GM21360 (cell line): ENCODE data around the gene CGB1.

Experiments used
- ATAC-seq: cut with Tn5 transposase; IDR thresholded peaks from one replicate; pipeline ENCODE4 v1.9.1; 2021; ENCODE audit warnings: mild to moderate bottlenecking, moderate library complexity; ENCODE audit not compliant: unreplicated experiment

Gene CGB1

DNA sequence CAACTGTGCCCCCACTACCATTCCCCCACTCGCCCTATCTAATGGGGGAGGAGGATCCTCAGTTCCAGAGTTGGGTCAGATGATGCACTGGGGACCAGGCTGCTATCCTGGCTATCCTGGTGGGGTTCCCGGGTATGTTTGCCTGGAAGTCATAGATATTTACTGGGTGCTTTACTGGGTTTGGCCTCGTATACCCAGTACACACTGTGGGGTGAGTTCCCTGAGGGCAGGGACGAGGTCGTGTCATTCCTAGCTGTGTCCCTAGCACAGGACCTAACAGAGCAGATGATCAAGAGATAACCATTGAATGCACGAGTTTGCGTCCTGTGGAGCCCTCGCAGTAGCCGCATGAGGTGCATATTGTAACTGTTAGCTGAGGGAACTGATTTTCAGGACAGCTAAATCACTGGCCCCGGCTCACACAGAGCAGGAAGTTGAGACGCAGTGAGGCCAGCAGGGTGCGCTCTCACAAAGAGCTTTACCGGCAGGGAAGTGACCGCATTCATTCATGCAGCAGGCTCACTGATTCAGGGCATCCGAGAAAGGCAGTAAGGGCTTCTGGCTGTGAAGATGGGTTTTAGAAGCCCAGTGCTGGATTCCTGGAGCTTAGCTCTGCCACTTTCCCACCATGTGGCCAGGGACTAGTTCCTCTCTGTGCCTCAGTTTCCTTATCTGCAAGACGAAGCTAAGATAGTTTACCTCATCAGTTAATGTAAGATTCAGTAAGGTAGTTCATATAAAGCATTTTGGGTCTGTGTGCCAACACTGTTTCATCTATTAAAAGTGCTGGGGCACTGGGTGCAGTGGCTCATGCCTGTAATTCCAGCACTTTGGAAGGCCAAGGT is 37.0 kb downstream of the CGB1 start:
- no peak for ATAC-seq

DNA sequence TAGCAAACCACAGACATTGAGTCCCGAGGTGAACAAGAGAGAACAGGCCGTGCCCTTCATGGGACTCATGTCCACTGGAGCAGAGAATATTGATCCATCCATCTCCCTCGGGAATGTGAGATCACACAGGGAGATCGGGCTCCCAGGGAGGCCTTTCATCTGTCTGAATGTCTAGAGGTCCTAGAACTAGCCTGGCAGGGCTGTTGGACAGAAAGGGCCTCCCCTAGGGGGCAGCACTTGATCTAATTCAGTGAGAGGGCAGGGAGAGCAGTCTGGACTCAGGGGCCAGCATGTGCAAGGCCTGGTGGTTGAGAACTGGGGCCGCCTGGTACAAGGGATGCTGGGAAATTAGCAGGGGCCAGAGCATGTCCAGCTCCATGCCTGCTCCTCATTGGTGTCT is 38.7 kb downstream of the CGB1 start:
- no peak for ATAC-seq

DNA sequence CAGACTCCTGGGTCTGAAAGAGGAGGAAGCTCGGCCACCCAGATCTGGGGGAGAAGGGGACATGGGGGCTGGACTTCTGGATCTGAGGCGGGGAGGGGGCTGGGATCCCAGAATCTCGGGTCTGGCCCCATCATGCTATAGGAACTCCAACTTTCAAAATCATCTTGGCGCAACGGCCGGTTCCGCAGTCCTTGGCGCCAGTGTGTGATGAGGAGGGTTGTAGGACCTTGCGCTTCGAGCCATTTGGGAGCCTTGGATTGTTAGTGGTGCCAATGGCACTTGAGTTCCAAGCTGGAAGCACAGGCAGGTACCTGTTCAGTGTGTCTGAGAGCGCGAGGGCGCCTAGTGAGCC is 42.7 kb downstream of the CGB1 start:
- no peak for ATAC-seq

DNA sequence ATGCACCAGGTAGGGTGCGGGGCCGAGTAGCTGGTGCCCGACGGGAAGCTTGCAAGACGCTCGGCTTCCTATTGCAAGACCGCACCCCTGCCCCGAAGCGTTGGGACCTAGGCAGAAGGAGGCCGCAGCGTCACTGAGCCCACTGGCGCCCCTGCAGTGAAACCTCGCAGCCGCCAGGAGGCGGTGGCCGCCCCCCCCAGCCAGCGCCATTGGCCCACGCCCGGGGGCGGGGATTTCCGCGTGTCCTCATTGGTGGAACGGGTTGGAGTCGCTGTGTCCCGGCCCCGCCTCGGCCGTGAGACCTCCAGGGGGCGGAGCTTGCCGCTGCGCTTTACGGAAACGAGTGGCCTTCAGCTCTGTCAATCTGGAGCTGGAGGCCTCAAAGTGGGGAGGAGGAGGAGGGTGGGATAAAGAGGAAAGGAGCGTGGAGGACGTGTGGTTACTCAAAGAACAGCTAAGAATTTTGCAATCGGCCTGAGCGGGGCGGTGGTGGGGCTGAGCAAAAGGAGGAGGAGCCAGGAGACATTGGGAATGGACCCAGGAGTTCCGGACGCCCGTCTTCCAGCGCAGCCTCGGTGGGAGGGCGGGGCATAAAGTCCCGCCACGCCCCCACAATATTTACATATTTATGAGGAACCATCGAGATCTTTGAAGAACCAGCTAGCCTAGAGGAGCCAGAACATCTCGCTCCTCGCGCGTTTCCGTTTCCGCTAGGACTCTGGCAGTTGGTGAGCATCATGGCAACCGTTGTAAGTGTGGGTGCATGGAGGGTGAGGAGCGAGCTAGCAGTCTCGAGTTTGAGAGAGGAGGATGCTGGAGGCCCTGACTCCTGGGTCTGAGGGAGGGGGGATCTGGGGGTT is 43.3 kb downstream of the CGB1 start, which contains the start of the genes GYS1 and RUVBL2:
TSS of gene GYS1 (minus strand) at position 135 of the 860 bp plus-strand sequence. CDS start 197 bp downstream, outside the sequence.
TSS of gene RUVBL2 (plus strand) at position 713 of the 860 bp plus-strand sequence. CDS start at position 738, 25 bp downstream.
- peak; percentile 80 for ATAC-seq

DNA sequence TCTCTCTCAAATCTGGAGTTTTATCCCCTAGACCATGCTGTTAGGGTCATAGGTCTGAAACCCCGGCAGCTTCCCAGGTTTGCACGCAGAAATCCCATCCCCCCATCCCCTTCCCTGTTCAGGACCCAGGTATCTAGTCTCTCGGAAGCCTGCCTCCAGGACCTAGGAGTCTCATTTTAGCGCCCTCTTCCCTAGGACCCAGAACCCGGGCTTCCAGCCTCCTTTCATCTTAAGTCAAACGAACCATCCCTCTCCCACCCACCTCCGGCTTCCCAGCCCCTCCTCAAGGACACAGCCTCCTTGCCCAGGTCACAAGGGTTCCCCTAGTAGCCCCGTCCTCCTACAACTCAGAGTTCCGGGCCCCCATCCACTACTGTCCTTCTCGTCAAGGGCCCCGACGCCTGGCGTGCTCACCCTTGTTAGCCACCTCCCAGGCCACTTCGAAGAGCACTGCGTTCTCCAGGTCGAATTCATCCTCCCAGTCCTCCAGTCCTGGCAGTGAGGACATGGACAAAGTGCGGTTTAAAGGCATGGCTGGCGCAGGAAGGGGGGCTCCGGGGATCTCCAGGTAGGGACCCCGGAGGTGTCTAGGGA is 44.0 kb downstream of the CGB1 start:
- ATAC-seq = no peak

DNA sequence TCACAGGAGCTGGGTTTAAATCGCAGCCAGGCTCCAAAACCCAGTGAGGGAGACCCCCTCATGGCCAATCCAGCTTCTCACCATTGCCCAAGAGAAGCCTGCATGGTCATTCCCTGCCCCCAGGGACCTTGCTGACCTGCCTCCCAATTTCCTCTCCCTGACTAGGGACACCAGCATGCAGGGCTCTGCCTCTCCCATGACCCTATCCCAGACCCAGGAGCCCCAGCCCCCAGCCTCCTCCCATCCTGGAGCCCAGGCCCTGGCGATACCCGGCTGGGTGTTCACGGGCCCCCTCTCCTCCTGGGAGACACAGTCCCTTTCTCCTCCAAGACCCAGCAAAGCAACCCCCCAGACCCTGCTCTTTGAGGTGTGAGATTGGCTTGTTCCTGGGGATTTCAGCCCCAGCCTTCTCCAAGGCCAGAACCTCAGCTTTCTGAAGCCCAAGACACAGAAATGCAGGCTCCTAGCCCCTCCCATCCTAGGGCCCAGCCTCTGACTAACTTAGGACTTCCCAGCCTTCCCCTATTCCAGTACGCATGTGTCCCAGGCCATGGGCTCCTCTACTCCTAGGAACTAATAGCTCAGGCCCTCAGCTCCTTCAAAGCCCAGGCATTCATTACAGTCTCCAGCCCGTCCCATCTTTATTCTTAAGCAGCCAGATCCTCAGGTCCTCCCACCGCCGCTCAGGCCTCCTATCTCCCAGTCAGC is 44.7 kb downstream of the CGB1 start:
- no peak for ATAC-seq

DNA sequence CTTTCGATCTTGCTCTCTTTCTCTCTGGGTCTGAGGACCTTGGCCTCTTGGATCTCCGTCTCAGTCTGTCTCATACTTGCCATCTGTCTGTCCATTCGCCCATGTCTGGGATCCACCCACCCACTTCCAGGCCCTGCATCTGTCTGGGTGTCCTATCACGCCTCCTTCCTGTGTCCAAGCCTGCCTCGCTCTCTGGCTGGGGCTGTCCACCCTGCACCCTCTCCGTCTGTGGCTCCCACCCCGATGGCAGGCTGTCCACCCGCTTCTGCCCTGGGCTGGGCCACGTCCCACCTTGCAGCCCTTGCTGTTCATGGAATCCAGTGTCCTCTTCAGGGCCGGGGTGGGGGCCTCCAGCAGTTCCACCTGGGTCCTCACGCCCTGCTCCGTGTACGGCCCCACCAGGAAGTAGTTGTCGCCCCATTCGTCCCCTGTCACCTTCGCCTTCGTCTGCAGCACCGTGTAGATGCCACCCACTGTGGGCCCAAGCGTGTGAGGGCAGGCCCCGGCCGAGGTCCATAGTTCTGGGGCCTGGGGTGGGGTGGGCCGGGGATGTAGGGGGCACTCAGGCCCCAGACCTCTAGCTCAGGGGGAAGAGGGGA is 45.6 kb downstream of the CGB1 start:
- no peak for ATAC-seq

DNA sequence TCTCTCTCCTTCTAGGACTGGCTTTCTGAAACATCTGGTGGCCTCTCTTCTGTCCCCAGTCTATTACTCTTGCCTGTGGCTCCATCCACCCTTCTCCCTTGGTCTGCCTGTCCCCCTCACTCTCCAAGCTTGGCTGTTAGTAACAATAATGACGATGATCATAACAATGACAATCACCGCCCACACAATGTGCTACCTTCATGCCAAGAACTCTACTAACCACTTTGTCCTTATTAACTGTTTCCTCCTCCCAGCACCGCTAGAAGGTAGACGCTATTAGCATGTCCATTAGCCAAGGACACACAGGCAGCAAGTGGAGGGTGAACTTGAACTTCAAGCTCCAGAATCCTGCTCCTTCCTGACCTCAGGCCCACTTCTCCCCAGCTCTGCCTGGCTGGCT is 46.3 kb downstream of the CGB1 start:
- ATAC-seq = no peak

DNA sequence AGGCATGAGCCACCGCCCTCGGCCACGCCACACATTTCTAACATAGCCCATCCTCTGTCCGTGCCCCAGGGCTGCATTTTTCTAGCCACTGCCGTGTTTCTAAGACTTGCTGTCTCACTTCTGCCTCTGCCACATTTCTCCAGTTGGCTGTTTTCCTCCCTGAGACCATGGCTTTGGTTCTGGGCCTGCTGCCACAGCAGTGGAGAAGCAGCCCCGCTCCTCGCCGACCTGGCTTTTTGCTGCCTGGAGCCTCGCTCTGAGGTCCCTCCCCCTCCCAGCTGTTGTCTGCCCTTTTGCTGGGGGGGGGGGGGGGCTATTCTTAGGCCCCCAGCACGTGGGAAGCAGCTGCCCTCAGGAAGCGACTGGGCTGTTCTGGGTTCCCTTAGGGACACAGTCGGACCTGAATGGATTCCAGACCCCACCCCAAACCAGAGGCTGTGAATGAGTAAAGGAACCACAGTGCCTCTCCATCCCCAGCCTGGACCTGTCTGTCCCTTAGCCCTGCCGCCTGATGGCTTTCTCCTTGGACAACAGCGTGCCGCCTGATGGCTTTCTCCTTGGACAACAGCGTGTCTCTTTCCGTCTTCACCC is 46.9 kb downstream of the CGB1 start:
- no peak for ATAC-seq

DNA sequence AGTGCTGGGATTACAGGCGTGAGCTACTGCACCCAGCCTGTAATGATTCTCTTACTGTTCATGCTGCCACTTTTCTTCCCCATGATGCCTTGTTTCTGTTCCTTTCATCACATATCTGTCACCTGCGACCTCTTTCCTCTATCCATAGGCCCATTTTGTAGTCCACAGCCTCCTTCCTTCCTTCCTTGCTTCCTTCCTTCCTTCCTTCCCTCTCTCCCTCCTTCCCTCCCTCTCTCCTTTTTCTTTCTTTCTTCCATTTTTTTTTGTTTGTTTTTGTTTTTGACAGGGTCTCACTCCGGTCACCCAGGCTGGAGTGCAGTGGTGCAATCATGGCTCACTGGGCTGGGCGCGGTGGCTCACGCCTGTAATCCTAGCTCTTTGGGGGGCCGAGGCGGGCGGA is 47.8 kb downstream of the CGB1 start:
- ATAC-seq = no peak

DNA sequence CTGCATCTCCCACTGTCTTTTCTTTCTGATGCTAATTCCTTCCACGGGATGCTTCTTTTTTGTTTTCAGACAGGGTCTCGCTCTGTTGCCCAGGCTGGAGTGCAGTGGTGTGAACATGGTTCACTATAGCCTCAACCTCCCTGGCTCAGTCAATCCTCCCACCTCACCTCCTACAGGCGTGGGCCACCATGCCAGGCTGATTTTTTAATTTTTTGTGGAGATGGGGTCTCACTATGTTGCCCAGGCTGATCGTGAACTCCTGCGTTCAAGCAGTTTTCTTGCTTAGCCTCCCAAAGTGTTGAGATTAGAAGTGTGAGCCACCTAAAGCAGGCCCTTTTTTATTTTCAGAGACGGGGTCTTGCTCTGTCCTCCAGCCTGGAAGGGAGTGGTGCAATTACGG is 48.4 kb downstream of the CGB1 start:
- ATAC-seq = no peak

DNA sequence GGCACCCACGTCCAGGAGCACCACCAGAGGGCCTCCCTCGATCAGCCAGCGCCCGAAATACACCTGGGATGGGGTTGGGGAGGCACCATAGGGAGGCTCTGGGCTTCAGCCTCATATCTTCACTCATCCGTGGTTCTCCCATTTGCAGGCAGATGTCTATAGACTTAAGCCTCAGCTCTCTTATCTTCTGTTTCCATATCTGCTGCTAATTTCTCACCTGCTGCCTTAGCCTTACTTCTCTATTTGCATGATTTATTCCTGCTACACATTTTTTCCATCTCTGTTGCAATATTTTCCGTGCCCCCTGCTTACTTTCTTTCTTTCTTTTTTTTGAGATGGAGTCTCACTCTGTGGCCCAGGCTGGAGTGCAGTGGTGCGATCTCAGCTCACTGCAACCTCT is 49.4 kb downstream of the CGB1 start:
- ATAC-seq = no peak

DNA sequence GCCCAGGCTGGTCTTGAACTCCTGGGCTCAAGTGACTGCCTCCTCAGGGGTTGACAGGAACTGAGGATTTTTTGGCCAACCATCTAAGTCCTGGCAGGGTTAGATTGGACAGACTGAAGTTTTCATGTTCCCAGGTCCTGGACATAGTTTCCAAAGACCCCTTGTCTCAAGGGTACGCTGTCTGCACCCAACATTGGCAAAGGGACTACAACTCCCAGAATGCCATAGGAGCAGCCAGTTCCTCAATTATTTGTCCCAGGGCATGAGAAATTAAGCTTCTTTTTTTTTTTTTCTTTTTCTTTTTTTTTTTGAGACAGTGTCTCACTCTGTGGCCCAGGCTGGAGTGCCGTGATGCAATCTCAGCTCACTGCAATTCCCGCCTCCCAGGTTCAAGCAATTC is 50.5 kb downstream of the CGB1 start:
- ATAC-seq = no peak

DNA sequence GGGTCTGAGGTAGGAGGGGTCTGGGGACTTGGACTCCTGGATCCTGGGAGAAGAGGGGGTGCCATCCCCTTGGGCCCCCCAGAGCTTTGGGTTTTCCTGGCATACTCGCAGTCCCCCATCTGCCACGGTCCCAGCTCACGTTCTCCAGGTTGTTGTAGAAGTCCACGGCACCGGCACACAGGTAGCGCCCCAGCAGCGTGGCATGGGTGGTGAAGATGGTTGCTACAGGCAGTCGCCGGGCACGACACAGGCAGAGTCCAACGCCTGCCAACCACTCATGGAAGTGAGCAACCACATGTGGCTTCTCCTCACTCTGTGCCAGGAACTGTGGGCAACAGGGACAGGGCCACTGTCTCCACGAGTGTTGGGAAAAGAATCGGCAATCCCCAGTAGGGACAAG is 51.0 kb downstream of the CGB1 start:
- ATAC-seq = no peak
